Neural progenitor cell (in vitro differentiated cells): Measurements from ENCODE around the gene CDK10. TPM values are rescaled to one million over a fixed set of nuclear protein-coding genes. Genes with fewer than 3 reads are reported as not detected.

Experiments
- DNase-seq: peaks from one replicate; pipeline ENCODE4 v3.0.0-alpha.2; 2016; ENCODE audit warnings: low spot score
- H2AFZ ChIP-seq: fragments of 200-600 bp; sonication (generic); replicated peaks from 2 replicates; pipeline ENCODE4 v1.6.1; 2016; ENCODE audit warnings: antibody characterized with exemption
- H3F3A ChIP-seq: fragments of 200-600 bp; sonication (generic); 2 replicates; pipeline ENCODE4 v1.6.1; 2016; ENCODE audit warnings: antibody characterized with exemption, low read depth
- H3K27ac ChIP-seq: fragments of 200-600 bp; sonication (generic); 2 replicates; pipeline ENCODE4 v1.5.1; 2016; ENCODE audit warnings: mild to moderate bottlenecking
- H3K27me3 ChIP-seq: fragments of 200-600 bp; sonication (generic); 2 replicates; pipeline ENCODE4 v1.6.1; 2016; ENCODE audit warnings: mild to moderate bottlenecking, moderate library complexity
- H3K36me3 ChIP-seq: fragments of 200-600 bp; sonication (generic); 2 replicates; pipeline ENCODE4 v1.5.1; 2016
- H3K4me1 ChIP-seq: fragments of 200-600 bp; sonication (generic); 2 replicates; pipeline ENCODE4 v1.6.1; 2016; ENCODE audit warnings: mixed run types
- H3K4me2 ChIP-seq: fragments of 200-600 bp; sonication (generic); 2 replicates; pipeline ENCODE4 v1.6.1; 2016
- H3K4me3 ChIP-seq: fragments of 200-600 bp; sonication (generic); 2 replicates; pipeline ENCODE4 v1.5.1; 2016
- H3K79me2 ChIP-seq: fragments of 200-600 bp; sonication (generic); 2 replicates; pipeline ENCODE4 v1.6.1; 2016; ENCODE audit warnings: low read depth
- H3K9ac ChIP-seq: fragments of 200-600 bp; sonication (generic); 2 replicates; pipeline ENCODE4 v1.6.1; 2016
- H3K9me3 ChIP-seq: fragments of 200-600 bp; sonication (generic); 2 replicates; pipeline ENCODE4 v1.5.1; 2016; ENCODE audit warnings: low read depth
- H4K20me1 ChIP-seq: fragments of 200-600 bp; sonication (generic); 2 replicates; pipeline ENCODE4 v1.6.1; 2016; ENCODE audit warnings: low read depth
- H3K27ac Mint-ChIP-seq: 3 replicates; pipeline ENCODE4 v1.8.0; 2021; ENCODE audit warnings: mixed read lengths
- H3K27me3 Mint-ChIP-seq: 2 replicates; pipeline ENCODE4 v1.8.0; 2022; ENCODE audit warnings: low read depth, mild to moderate bottlenecking, inconsistent platforms, moderate library complexity, mixed read lengths; ENCODE audit not compliant: insufficient read depth
- H3K36me3 Mint-ChIP-seq: 3 replicates; pipeline ENCODE4 v1.8.0; 2021; ENCODE audit warnings: mixed read lengths
- H3K4me1 Mint-ChIP-seq: 3 replicates; pipeline ENCODE4 v1.8.0; 2021; ENCODE audit warnings: mixed read lengths
- H3K4me3 Mint-ChIP-seq: 3 replicates; pipeline ENCODE4 v1.8.0; 2021; ENCODE audit warnings: mild to moderate bottlenecking, moderate library complexity, mixed read lengths
- H3K9me3 Mint-ChIP-seq: 3 replicates; pipeline ENCODE4 v1.8.0; 2020; ENCODE audit warnings: mixed read lengths
- EZH2 ChIP-seq: fragments of 200-600 bp; sonication (generic); IDR thresholded peaks from 2 replicates; pipeline ENCODE4 v1.6.1; 2017; ENCODE audit warnings: antibody characterized with exemption, mild to moderate bottlenecking, moderate library complexity
- EZH2phosphoT487 ChIP-seq: fragments of 200-600 bp; sonication (generic); IDR thresholded peaks from 2 replicates; pipeline ENCODE4 v1.6.1; 2017; ENCODE audit warnings: antibody characterized with exemption
- total RNA-seq: library from RNA; depleted of rRNA; stranded (reverse); fragments of >200 nt; gene quantifications from 2 replicates; pipeline ENCODE4 v1.2.3, GENCODE V29; 2015; ENCODE audit warnings: low replicate concordance
- TF ChIP-seq, protein P1 (sequence below): fragments of 200-600 bp; sonication (generic); IDR thresholded peaks from 2 replicates; pipeline ENCODE4 v1.5.1; 2017; ENCODE audit warnings: antibody characterized with exemption, mild to moderate bottlenecking

The CDK10 gene
- total RNA-seq, 1 donor from 2014 or later, result 75.6 TPM

DNA sequence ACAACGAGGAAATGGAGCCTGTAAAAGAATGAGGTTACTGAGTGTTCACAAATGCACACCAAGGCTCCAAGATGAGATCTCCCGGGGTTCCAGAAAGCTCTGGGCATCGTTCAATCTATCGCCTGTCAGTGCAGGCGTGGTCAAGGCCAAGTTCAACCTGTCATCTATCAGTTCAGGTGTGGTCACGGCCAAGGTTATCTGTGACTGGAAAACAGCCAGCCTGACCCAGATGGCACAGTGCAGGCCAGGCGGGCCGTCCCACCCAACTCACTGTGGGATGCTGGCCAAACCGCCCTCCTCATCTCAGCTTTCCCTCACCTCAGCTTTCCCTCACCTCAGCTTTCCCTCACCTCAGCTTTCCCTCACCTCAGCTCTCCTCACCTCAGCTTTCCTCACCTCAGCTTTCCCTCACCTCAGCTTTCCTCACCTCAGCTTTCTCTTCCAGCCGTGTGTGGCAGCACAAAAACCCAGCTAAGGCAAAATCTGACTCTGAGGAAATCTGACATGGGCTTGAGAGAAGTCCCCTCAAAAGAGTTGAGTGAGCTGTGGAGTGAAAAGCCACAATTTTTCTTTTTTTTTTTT lies 31.3 kb upstream of the CDK10 start:
- TF ChIP-seq EZH2, result no peak
- TF ChIP-seq, protein P1, sequence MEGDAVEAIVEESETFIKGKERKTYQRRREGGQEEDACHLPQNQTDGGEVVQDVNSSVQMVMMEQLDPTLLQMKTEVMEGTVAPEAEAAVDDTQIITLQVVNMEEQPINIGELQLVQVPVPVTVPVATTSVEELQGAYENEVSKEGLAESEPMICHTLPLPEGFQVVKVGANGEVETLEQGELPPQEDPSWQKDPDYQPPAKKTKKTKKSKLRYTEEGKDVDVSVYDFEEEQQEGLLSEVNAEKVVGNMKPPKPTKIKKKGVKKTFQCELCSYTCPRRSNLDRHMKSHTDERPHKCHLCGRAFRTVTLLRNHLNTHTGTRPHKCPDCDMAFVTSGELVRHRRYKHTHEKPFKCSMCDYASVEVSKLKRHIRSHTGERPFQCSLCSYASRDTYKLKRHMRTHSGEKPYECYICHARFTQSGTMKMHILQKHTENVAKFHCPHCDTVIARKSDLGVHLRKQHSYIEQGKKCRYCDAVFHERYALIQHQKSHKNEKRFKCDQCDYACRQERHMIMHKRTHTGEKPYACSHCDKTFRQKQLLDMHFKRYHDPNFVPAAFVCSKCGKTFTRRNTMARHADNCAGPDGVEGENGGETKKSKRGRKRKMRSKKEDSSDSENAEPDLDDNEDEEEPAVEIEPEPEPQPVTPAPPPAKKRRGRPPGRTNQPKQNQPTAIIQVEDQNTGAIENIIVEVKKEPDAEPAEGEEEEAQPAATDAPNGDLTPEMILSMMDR, result no peak
- TF ChIP-seq EZH2phosphoT487, result no peak
- H3K4me1 Mint-ChIP-seq, result peaks cover 14% of the 10 kb centered on the region
- Histone ChIP-seq H3K36me3 (no peaks in the 10 kb centered on the region), H3K9me3 (no peaks in the 10 kb centered on the region), H3K4me1 (peaks cover 10% of the 10 kb centered on the region), H3K4me3 (no peak overlapping the region), H3K9ac (no peak overlapping the region), H3K79me2 (peaks cover 56% of the 10 kb centered on the region), H2AFZ (no peak overlapping the region), H3K4me2 (no peak overlapping the region), H4K20me1 (peaks cover 34% of the 10 kb centered on the region), H3K27ac (no peak overlapping the region), H3K27me3 (no peaks in the 10 kb centered on the region), H3F3A (no peaks in the 10 kb centered on the region)
- H3K4me3 Mint-ChIP-seq, result peak overlapping the region; percentile 92
- H3K27me3 Mint-ChIP-seq, result peaks cover 2% of the 10 kb centered on the region
- H3K27ac Mint-ChIP-seq, result no peak overlapping the region
- DNase-seq, result no peak
- no peaks in the 10 kb centered on the region for H3K9me3 Mint-ChIP-seq
- peaks cover 12% of the 10 kb centered on the region for H3K36me3 Mint-ChIP-seq

DNA sequence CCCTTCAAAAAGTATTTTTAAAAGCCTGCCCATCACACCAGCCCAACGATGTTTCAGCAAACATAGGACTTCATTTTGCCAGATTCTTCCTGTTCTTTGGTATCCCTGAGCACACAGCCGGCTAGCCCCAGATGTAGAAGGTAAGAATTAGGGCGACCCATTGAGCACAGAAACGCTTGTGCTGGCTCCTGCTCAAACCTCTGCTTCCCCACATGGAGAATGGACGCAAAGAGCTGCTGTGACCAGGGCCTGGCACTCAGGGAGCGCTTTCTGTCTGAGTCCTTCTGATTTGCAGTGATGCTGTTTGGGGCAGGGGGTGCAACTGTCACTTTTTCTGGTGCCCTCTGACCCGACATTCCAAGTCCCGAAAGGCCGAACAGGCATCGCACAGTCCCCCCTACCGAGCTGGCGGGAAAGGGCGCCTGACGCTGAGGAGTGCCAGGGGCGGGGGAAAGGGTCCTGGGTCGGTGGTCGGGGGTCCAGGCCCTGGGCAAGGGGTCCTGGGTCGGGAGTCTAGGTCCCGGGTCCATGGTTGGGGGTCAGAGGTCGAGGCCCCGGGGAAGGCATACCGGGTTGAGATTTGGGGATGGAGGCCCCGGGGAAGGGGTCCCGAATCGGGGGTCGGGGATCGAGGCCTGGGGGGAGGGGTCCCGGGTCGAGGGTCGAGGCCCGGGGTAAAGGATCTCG lies 29.9 kb upstream of the CDK10 start:
- no peaks in the 10 kb centered on the region for H3F3A ChIP-seq
- H3K79me2 ChIP-seq, result peaks cover 61% of the 10 kb centered on the region
- peaks cover 28% of the 10 kb centered on the region for H4K20me1 ChIP-seq
- no peak overlapping the region for H3K27ac ChIP-seq
- H2AFZ ChIP-seq, result no peak overlapping the region
- peaks cover 26% of the 10 kb centered on the region for H3K36me3 Mint-ChIP-seq
- DNase-seq, result peak; percentile 41
- H3K36me3 ChIP-seq, result peaks cover 2% of the 10 kb centered on the region
- peak overlapping the region; percentile 82 for H3K9ac ChIP-seq
- H3K4me3 ChIP-seq, result peak overlapping the region; percentile 70
- H3K9me3 ChIP-seq, result no peaks in the 10 kb centered on the region
- peaks cover 2% of the 10 kb centered on the region for H3K27me3 Mint-ChIP-seq
- TF ChIP-seq EZH2phosphoT487 (no peak), EZH2 (no peak)
- TF ChIP-seq, protein P1, result no peak
- H3K27me3 ChIP-seq, result no peaks in the 10 kb centered on the region
- H3K4me3 Mint-ChIP-seq, result peak overlapping the region; percentile 92
- H3K9me3 Mint-ChIP-seq, result no peaks in the 10 kb centered on the region
- H3K4me2 ChIP-seq, result peak overlapping the region; percentile 85
- peaks cover 10% of the 10 kb centered on the region for H3K4me1 ChIP-seq
- peaks cover 14% of the 10 kb centered on the region for H3K4me1 Mint-ChIP-seq
- H3K27ac Mint-ChIP-seq, result no peak overlapping the region

DNA sequence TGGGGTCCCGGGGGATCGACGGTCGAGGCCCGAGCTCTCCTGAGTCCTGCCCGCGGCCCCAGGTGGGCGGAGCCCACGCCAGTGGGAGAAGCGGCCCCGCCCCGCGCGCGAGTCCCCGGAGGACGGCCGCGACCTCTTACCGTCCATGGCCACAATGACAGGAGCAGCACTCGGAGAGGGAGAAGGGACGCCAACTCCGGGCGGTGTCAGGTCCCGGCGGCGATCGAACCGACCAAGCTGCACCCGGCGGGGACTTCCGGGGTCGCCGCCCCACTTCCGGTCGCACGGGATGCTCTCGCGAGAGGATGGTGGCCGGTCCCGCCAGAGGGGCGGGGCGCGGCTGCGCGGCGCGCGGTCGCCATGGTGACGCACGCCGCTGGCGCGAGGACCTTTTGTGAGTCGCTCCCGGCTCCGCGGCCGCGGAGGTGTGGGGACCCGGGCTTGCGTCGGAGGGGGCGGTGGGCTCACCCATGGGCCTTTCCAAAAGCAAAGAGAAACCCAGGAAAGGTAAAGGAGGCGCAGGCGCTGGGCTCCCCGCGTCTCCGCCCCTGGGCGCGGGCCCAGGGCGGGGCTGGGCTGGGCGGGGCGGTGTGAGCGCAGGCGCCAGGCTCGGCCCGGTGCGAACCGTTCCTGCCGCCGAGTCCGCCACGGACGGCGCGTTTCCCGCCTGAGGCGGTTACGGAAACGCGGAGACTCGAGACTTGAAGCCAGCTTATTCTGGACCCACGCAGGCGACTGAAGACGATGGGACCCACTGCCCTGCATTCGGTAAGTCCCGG lies 28.9 kb upstream of the CDK10 start, which contains the start of the genes CHMP1A and SPATA33:
Gene CHMP1A, minus strand, starts transcription at position 267 of the 779 bp plus-strand sequence. Its CDS starts 120 bp downstream, at position 147.
Gene SPATA33, plus strand, starts transcription at position 395 of the 779 bp plus-strand sequence. Its CDS starts 76 bp downstream, at position 471.
- Histone ChIP-seq H3K36me3 (peaks cover 5% of the 10 kb centered on the region), H3K27me3 (no peaks in the 10 kb centered on the region), H3K4me1 (peaks cover 10% of the 10 kb centered on the region), H4K20me1 (peaks cover 28% of the 10 kb centered on the region), H3F3A (no peaks in the 10 kb centered on the region), H3K9me3 (no peaks in the 10 kb centered on the region), H3K79me2 (peaks cover 56% of the 10 kb centered on the region), H3K4me2 (peak within 1 kb of the TSS; percentile 85), H3K9ac (peak within 1 kb of the TSS; percentile 82), H3K4me3 (peak within 1 kb of the TSS; percentile 70), H2AFZ (peak within 1 kb of the TSS; percentile 92), H3K27ac (no peak within 1 kb of the TSS)
- Mint-ChIP-seq H3K27ac (no peak within 1 kb of the TSS), H3K4me3 (peak within 1 kb of the TSS; percentile 92), H3K4me1 (peaks cover 14% of the 10 kb centered on the region), H3K36me3 (peaks cover 31% of the 10 kb centered on the region), H3K9me3 (no peaks in the 10 kb centered on the region), H3K27me3 (peaks cover 2% of the 10 kb centered on the region)
- peak; percentile 97 for DNase-seq
- TF ChIP-seq, protein P1, result no peak
- TF ChIP-seq EZH2phosphoT487 (peak; percentile 24), EZH2 (peak; percentile 7)
